Activated T-helper 1 cell treated with anti-CD3 and anti-CD28 coated beads, Interleukin-2, amount 50 U/mL, for 16 hours (primary cell): ENCODE data around the gene SHANK2.

Experiments
- DNase-seq, 2 donors: peaks; one replicate each; pipeline ENCODE4 v3.0.0-alpha.2; 2020; ENCODE audit warnings: low read depth in 1 of 2, low spot score in 1 of 2

Gene SHANK2

DNA sequence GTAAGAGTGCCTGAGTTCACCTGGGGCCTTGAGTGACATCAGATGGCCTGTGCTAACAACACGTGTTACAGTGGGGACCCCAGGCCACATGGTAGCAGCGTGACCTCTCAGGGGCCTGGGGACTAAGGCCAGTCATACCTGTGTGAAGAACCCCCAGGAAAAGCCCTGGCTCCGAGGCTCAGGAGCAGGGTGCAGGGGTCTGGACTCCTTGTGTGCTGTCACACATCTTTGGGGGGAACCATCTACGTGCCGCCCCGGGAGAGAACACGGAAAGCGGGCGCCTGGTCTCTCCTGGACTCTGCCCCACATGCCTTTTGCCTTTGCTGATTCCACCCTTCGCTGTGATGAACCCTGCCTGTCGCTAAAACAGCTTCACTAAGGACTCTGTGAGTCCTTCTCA is 48.7 kb downstream of the SHANK2 start:
- no peak for DNase-seq

DNA sequence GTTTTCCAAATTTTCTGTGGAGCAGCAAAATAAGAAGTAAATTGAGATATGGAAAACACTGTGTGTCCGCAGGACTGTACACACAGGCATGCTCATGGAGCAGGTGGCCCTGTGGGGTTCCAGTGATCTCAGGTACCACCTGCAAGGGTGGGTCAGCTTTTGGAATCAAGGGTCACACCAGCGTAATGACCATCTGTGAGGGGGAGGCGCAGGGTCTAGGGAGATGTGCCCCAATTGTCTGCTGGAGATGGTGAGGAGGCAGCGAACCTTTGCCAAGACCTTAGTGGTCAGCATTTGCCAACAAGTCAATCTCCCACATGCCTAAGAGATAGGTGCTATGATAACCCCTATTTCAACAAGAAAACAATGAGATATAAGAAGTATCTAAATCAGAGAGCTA is 49.4 kb downstream of the SHANK2 start:
- no peak for DNase-seq

DNA sequence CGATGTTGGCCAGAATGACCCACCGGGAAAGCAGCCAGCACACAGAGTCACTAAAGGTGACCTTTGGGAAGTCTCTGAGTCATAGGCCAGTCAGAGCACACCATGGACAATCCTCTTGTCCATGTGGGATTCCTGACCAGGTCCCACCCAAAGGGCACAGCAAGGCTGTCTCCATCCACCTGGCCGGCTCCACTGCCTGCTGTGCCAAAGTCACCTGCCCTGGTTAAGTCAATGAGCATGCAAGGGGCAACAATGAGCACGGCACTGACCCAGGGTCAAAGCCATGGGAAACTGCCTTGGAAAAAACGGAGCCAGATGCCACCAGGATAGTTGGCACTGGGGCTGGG is 49.8 kb downstream of the SHANK2 start:
- no peak for DNase-seq
